Measurements from ENCODE around the gene PER2. TPM values are rescaled to one million over a fixed set of nuclear protein-coding genes. Genes with fewer than 3 reads are reported as not detected.

The PER2 gene
- total RNA-seq, 1 donor from 2014 or later = 1.5 TPM

DNA sequence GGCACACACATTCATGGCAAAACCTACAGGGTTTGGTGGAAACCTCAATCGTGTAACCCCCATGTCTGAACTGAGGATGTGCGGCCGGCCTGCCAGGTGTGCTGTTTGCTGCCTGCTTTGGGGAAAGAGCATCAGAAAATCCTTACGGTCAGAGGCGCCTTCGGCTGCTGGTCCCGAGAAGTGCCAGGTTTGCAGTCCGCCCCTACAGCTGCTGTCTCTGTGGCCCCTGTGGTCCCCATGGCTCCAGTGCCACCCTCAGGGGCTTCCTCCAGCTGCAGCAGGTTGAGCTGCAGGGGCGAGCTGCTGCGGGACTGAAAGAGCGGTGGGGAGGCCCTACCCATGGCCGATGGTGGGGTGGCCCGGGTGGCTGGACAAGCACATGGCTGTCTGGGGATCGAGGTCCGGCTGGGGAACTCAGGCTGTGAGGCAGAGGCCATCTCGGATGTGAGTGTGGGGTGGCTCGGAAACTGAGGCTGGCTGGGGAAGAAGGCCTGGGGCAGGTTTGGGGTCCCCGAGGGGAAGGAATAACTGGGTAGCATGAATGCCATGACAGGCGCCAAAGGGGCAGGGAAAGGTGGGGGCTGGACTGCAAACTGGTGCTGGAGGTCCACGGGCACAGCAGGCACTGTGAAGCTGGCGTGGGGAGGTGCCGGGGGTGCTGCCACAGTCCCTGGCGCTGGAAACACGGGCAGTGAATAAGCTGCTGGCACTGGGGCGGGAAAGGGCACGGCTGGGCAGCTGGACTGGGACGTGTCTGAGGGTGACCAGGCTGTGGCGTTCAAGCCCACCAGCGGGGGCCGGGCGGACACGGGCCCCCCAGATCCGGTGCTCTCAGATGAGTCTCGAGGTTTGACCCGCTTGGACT lies 35.4 kb downstream of the PER2 start:
- no peak for DNase-seq (ENCODE audit: extremely low read depth, low read depth, low spot score)

DNA sequence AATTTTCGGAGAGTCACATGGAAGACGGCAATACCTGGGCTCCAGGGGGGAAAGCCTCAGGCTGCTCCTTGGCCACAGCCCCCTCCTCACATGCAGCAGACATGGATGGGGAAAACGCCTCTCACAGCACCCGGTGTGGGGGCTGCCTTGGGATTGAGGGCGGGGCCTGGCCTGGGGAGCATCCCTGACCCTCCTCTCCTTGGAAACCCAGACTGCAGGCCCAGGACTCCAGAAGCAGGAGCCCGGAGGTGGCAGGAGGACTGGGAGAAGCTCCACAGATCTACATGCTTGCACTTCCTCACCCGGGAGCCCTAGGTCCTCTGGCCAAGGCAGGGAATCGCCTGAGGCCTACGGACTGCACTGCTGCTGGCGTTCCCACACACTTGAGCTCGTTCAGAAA lies 36.4 kb downstream of the PER2 start:
- no peak for DNase-seq (ENCODE audit: extremely low read depth, low read depth, low spot score)

DNA sequence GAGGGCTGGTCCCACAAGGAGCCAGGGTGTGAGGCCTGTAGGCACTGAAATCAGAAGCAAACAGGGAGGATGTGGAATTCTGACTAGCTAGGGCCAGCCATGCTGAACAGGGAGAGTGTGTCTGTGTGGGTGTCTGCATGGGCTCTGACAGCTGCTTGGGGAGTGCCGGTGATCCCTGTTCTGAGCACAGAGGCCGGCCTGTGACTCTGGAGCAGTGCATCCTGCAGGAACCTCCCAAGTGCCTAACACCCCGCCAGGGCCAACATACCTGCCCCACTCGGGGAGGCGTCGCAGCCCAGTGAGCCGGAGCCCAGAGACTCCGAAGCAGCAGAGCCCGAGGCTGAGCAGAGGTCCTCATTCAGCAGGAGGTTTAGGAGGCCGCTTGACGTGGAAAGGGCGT lies 37.1 kb downstream of the PER2 start:
- DNase-seq (ENCODE audit: extremely low read depth, low read depth, low spot score) = no peak

DNA sequence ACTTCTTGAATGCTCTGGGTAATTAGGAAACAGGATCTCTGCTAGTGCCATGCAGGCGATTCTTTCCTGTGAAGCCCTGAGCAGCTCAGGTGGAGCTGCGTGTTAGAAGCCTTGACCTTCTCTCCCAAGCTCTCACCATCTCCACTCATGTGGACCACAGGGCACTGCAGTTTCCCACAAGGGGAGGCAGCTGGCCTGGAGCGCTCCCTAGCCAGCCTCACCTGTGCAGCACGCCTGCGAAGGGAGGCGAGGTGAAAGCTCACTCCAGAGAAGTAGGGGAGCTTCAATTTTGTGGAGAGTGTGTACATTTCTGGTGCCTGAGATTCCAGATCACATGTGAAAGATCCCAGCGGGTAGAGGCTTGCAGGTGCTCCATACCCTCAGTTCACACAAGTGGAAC lies 37.5 kb downstream of the PER2 start:
- no peak for DNase-seq (ENCODE audit: extremely low read depth, low read depth, low spot score)

DNA sequence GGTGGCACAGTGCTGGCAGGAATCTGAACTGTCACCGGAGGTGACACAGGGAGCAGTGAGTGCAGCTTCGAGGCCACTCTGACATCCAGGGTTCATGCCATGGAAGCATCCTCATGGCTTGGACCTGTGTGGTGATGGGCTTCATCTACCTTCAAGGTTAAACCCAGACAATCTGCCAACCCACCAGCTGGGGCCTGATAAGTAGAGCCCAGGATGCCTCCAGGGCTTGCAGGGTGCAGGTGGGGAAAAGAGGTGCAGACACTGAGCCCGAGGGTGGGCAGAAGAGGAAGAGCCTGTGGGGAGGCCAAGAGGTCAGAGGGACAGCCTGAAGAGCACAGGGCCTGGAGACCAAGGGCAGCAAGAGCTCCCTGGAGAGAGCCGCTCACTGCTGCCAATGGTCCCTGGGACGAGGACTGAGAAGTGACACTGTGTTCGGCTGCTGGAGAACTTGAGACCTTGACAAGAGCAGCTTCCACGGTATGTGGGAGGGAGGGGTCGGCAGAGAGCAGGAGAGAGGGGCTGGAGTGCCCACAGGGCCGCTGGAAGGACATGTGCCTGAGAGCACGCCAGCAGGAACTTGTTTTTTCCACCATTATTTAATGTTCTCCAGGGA lies 40.5 kb downstream of the PER2 start:
- no peak for DNase-seq (ENCODE audit: extremely low read depth, low read depth, low spot score)

DNA sequence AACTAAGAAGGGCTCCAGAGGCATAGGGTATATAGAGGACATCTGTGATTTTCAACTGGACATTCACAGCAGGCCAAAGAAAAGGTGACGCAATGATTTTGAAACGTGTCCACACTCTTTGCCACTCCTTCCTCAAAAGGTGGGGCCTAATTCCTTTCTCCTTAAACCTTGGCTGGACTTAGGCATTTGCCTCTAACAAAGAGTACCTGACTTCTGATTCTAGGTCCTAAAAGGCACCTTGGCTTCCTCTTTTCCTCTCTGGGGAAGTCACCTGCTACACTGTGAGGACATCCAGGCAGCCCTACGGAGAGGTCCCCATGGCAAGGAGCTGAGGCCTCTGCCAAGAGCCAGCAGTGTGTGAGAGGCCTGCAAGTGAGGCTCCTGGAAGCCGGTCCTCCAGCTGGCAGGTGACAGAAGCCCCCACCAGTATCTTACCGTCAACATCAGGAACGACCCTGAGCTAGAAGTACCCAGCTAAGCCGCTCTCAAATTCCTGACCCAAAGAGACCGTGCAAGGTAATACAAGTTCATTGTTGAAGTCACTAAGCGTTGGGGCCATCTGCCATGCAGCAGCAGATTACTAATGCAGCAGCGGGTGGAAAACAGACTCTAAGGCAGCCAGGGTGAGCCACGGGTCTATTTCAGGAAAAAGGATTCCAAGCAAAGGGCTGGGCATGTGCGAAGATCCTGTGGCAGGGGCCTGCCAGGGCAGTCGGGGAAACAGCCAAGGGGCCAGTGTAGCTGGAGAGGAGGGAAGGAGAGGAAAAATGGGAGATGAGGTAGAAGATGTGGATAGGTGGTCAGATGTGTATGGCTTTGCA lies 41.2 kb downstream of the PER2 start:
- DNase-seq (ENCODE audit: extremely low read depth, low read depth, low spot score) = no peak

DNA sequence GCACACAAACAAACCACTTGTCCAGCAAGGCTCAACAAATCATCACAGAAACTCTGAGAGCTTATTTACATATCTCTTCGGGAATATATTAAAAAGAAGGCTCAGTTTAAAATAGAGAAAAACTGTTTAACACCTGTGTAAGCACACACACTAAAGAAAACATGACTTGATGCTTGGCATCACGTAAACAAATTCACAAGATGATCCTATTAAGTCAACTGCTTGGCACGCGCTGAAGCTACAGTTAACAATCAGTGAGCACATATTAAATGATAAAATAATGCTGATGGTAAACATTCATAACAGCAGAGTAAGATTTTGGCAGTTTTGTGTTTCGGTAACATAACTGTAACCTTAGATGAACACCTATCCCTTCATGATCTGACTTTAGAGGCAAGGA lies 44.3 kb downstream of the PER2 start:
- no peak for DNase-seq (ENCODE audit: extremely low read depth, low read depth, low spot score)

DNA sequence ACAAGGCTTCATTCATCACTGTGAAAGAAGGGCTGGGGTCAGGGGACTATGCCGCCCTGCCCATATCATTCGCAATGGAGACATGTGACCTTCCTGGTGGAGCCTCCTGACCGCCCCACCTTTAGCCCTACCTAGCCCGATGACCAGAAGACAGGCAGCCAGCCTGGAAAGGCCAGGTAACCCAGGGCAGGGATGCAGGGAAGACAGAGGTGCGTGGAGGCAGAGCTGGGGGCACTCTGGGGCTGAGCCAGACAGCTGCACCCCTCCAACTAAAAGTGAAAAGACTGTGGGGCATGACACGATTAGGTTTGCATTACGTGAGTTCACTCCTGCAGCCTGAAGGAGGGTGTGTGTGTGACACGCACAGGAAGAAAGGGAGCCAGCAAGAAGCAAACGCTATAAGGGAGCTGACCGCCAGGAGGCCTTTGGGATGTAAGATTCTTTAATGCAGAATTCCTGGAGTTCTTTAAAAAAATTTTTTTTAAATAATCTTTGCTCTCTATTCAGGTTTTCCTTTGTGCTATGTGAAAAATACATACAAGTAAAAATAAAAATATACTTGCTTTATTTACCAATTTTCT lies 44.8 kb downstream of the PER2 start:
- DNase-seq (ENCODE audit: extremely low read depth, low read depth, low spot score) = no peak

DNA sequence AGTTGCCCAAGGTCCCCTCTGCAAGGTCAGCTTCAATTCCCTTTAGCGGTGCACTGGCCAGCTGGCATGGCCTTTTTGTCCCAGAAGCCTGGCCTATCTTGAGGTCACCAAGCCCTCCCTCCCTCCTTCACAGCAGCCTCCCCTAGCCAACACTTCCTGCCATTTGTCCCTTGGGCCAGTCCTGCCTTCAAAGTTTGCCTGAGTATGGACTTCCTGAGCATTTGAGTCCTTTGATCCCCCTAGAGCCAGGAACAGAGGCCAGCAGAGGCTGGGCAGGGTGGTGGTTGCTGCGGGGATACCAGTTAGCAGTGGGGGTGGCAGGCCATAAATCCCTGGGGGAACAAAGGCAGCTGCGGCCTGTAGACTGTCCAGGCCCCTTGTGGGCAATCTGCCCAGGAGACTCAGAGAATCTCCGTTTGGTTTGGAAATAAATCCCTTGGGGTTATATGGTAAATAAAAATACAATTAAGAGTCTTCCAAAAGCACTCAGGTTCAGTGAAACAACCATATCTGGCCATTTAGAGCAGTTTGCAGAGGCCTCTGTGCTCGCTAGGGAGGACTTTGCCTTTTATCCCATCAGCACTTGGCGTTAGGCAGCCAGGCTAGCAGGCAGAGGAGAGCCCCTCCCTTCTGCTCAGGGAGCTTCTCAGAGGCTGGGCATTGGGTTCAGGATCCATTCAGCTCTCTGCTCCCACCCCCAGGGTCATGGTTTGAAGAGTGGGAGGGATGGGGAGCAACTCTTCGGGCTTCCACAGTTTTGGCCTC lies 45.5 kb downstream of the PER2 start:
- no peak for DNase-seq (ENCODE audit: extremely low read depth, low read depth, low spot score)

DNA sequence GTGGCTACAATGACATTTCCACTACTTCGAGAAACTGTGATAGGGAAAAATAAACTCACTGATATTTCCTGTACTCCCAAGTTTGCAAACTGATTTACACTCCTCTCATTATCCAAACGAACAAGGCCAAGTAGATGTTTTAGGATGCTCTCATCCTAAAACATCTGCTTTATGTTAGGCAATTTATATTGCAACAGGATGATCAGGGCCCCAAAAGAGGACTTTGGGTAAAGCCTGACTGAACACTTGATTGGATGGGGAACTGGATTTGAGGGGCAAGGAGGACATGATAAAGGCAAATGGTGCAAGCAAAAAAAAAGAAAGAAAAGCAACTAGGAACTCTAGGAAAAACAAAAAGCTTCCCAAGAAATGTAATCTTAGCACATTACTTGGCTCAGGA lies 46.4 kb downstream of the PER2 start:
- no peak for DNase-seq (ENCODE audit: extremely low read depth, low read depth, low spot score)

DNA sequence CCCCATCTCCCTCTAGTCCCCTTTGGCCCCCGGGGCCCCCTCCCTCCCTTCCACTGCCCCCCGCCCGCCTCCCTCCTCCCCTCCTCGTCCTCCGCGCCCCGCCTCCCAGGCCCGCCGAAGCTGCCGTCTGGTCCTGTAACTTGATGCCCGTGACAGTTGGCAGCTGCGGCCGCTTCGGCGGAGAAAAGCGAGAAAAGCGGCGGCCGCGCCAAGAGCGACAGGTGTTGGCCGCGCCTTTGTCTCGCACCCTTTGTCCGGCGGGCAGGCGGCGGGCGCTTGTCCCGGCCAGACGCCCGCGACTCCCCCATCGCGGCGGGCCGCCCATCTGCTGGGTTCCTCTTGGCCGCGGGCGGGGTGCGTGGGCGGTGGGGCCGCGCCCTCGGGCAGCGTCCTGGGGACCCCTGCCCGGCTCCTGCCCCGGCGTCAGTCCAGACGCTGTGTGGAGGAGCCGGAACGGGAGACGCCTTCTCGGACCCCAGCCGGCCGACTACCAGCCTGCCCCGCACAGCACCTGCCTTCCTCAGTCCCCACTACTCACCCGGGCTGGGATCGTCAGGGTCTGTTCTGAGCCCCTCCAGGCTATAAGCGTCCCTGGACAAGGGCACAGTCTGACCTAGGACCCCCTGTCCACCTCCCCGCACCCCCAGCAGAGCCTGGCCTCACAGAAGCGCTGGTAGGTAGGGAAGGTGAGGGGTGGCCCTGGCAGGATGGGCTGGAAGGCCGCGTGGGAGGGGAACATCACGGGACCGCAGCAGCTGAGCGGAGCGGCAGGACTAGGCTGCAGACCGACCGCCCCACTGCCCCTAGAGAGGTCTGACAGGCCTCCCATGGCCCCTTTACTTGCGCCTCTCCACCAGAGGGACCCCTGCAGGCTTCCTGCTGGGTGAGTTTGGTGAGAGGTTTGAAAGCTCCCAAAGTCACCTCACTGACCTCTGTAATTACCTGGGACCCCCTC lies 47.4 kb downstream of the PER2 start:
- no peak for DNase-seq (ENCODE audit: extremely low read depth, low read depth, low spot score)

DNA sequence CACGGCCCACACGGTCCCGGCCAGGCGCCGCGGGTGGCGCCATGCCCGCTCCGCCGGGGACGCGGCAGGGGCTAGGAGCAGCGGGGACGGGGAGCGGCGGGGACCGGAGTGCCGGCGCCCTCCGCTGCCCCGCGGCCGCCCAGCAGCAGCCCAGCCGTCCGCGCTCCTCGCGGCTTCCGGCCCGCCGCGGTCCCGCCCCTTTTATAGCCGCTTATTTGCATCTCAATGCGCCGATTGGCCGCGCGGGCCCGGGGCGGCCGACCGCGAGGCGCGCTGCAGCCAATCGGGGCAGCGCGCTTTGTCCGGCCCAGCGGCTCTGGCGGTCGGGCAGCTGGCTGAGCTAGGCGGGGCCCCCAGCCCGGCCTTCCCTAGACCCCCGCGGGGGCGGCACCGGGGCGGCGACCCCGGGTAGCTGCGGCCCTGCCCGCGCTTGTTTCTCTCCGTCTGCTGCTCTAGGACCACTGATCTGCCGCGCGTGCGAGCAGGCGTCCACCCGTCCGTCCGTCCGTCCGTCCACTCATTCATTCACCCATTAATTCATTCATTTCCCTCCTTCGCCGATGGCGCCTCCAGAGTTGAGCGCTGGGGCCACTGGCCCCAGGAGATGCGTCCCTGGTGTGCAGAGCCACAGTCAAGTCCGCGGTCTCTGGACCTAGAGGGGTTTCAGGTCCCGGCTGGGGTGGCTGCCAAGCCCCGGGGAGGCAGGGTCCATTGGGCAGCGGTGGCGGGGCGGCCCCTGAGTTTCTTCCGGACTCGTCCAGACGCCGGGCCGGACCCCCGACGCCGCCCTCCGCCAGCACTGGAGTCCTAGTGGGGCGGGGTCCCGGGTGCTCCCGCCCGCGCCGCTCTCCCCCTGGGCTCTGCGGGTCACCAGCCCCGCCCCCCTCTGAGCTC lies 48.3 kb downstream of the PER2 start, which contains the start of gene HES6:
Gene HES6, minus strand, starts transcription at position 176 of the 894 bp plus-strand sequence. Its CDS starts 133 bp downstream, at position 43.
- DNase-seq (ENCODE audit: extremely low read depth, low read depth, low spot score) = no peak

DNA sequence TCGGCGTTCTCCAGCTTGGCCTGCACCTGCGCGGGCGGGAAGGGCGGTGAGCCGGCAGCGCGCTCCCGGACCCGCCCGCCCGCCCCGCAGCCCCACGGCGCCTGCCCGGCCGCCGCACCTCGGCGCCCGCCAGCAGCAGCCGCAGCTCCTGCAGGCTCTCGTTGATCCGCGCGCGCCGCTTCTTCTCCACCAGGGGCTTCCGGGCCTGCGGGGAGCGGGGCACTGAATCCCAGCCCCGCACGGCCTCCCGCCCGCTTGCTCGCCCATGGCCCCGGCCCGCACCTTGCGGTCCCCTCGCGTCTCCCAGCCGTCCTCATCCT lies 48.9 kb downstream of the PER2 start:
- no peak for DNase-seq (ENCODE audit: extremely low read depth, low read depth, low spot score)

DNA sequence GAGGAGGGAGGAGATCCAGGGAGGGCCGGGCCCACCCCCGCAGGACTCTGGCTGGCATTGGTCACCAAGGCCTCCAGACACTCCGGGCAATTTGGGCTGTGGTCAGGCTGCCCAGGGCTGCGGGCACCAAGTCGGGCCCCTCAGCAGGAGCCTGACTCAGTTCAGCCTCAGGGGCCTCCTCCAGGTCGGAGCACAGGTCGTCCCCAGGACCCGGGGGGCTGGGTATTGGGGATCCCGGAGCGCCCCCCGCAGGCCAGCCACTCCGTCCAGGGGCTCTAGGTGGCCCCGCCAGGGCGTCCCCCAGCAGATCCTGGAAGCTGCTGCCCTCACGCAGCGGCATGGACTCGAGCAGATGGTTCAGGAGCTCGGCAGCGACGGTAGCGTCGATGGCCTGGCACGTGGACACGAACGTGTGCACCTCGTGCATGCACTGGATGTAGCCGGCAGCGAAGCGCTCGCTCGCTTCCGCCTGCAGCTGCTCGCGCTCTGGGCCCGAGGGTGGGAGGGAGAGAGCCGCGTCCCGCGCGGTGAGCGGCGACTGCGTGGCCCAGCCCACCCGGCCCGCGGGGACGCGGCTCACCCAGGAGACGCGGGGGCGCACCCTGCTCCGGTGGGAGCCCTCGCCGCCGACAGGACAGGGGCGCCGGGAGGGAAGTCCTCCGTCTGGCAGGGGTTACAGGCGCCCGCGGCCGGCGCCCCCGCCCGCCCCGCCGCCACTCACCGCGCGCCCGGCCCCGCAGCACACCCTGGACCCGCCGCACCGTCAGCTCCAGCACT lies 49.5 kb downstream of the PER2 start:
- DNase-seq (ENCODE audit: extremely low read depth, low read depth, low spot score) = no peak

DNA sequence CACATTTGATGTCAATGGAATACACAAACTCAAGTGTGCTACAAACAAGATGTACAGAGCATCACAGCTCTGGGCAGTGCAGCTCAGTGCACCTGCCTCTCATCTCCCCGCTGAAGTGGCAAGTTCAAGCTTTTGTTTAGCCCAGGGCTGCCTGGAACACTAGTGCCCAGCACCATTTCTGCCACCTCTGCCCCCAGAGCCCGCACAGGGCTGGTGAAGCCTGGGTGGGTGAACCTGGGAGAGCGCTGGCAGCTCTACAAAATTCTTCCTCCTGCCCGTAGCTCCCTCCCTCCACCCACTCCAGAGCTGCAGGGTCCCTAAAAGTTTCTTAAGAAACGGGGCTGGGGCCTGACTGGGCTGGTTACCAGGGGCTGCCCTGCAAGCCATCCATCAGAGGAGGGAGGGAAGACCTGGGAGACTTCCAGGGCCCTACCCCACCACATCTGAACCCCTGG lies 50.1 kb downstream of the PER2 start:
- no peak for DNase-seq (ENCODE audit: extremely low read depth, low read depth, low spot score)

DNA sequence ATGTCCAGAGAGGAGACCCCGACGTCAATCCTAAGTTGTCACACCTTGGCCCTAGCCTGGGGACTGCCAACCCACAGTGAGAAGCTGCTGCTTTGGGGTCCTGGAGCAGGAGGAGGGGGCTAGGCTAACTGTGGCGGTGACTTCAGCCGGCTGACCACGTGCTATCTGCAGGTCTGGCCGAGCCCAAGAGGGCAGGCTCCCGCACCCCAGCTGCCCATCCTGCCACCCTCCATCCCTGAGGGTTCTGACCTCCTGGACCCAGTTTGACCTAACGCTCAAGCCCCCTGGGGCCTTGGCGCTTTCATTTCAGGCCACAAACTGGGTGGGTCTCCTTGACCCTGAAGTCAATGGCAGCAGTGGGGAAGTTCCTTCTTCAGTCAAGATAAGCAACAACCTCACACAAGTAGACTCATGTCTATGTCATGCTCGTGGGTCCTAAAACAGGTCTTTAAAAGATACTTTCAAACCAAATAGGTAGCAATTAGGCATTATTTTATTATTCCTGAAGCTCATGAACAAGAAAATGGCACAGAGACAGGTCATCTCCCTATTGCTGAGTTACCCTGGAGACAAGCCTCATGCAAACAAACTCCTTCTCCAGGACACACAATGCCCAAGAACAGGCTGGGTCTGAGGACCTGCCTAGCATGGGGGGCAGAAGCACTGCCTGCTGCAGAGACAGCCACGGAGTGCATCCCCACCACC lies 50.8 kb downstream of the PER2 start:
- DNase-seq (ENCODE audit: extremely low read depth, low read depth, low spot score) = no peak

DNA sequence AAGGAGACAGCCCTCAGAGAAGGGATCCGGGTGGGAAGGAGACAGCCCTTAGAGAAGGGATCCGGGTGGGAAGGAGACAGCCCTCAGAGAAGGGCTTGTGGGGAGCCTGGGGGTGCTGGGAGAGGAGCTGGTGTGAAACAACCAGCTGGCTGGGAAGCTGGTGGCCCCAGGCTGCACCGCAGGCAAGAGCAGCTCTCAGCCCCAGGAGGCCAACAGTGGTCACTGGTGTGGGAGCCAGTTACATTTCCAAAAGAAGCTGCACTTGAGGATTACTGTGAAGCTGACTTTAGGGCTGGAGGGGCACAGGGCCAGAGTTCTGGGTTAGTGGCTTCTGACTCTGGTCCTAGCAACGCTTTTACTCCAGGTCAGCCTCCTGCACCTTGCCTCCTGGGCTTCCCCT lies 51.8 kb downstream of the PER2 start:
- no peak for DNase-seq (ENCODE audit: extremely low read depth, low read depth, low spot score)

Measured in glomerular endothelial cell (primary cell).